H1 (cell line): ENCODE measurements around the gene FAM53C. TPM values are rescaled to one million over a fixed set of nuclear protein-coding genes. Genes with fewer than 3 reads are reported as not detected.

Experiments used
- CEBPB ChIP-seq: IDR thresholded peaks from 2 replicates; pipeline ENCODE4 v1.6.1; 2012; ENCODE audit warnings: low read depth, low read length
- KDM5A ChIP-seq: fragments of 200-600 bp; IDR thresholded peaks from 2 replicates; pipeline ENCODE4 v1.7.1; 2012; ENCODE audit warnings: mild to moderate bottlenecking, low read length, inconsistent platforms, mixed read lengths
- YY1 ChIP-seq: IDR thresholded peaks from 2 replicates; pipeline ENCODE4 v1.6.1; 2011; ENCODE audit warnings: low read depth, mild to moderate bottlenecking, low read length
- polyA plus RNA-seq, 7 experiments: library from polyadenylated mRNA; depleted of rRNA in 3 of 7; stranded (reverse) in 5 of 7; unstranded in 2 of 7; fragments of >200 nt in 5 of 7; fragments of 200-250 nt in 2 of 7; gene quantifications; 1 replicate in 5 of 7; 2 replicates in 1 of 7; 4 replicates in 1 of 7; pipeline versions ENCODE4 v1.2.1 to v1.2.3, GENCODE V29; 2011 to 2013; ENCODE audit warnings: missing spikeins in 2 of 7, mixed read lengths in 2 of 7
- total RNA-seq: library from RNA; stranded (reverse); fragmentation: NEBNext Ultra II Directional; extraction: Animal tissue kit (Norgen Biotek cat#: 25700); gene quantifications from 2 replicates; pipeline ENCODE4 v1.2.1, GENCODE V29; 2021

Gene FAM53C
- total and polyA plus RNA-seq, 2 of the 8 experiments (the other 6 are each of a cell fraction or from before 2014, with no cell fraction given) = 57.6 to 75.3 TPM

GRCh38 chr5:138349852-138350562 lies 11.9 kb downstream of the FAM53C start (continued):
- TF ChIP-seq YY1 (no peak), KDM5A (no peak), CEBPB (no peak)
